ENCODE results near the gene NSL1. TPM values are rescaled to one million over a fixed set of nuclear protein-coding genes. Genes with fewer than 3 reads are reported as not detected.

The NSL1 gene
- total and polyA plus RNA-seq, 3 experiments from 2014 or later = 39.5 to 53.2 (median 42.0) TPM

GRCh38 chr1:212824201-212824600, 32.6 kb upstream of the NSL1 start:
- ChIA-PET POLR2A (no interaction called here), CTCF (no interaction called here)
- H3K9me3 ChIP-seq (ENCODE audit: low read length) = peaks cover 14% of the 10 kb centered on the region
- H3K36me3 ChIP-seq (ENCODE audit: insufficient read depth, low read length) = no peaks in the 10 kb centered on the region
- peaks cover 13 to 26% (median 24%) of the 10 kb centered on the region in 5 donors for H3K9me3 Mint-ChIP-seq
- peaks cover 0 to 20% (median 3%) of the 10 kb centered on the region in 3 donors for H3K36me3 Mint-ChIP-seq
- H3K4me1 Mint-ChIP-seq = no peaks in the 10 kb centered on the region
- no peaks in the 10 kb centered on the region for H3K4me1 ChIP-seq (ENCODE audit: insufficient read depth, low read length)
- no peak overlapping the region for H3K4me3 ChIP-seq (ENCODE audit: low read length)
- no peaks in the 10 kb centered on the region for H3K27me3 ChIP-seq (ENCODE audit: insufficient read depth, low read length, poor library complexity, severe bottlenecking)
- no peak overlapping the region for H3K4me3 Mint-ChIP-seq
- no peak overlapping the region for H3K27ac ChIP-seq (ENCODE audit: low read depth, low read length)
- no peak overlapping the region for H3K27ac Mint-ChIP-seq
- peaks cover 0 to 3% of the 10 kb centered on the region in 2 donors for H3K27me3 Mint-ChIP-seq
- DNase-seq = no peak

GRCh38 chr1:212822956-212823355, 31.4 kb upstream of the NSL1 start:
- Mint-ChIP-seq H3K27ac (peak overlapping the region in 1 of 8 donors; percentile 12), H3K36me3 (peaks cover 0 to 20% (median 3%) of the 10 kb centered on the region in 3 donors), H3K9me3 (peaks cover 13 to 26% (median 24%) of the 10 kb centered on the region in 5 donors), H3K27me3 (peaks cover 0 to 3% of the 10 kb centered on the region in 2 donors), H3K4me1 (no peaks in the 10 kb centered on the region), H3K4me3 (no peak overlapping the region)
- DNase-seq = no peak
- Histone ChIP-seq H3K36me3 (ENCODE audit: insufficient read depth, low read length) (no peaks in the 10 kb centered on the region), H3K4me3 (ENCODE audit: low read length) (no peak overlapping the region), H3K9me3 (ENCODE audit: low read length) (peaks cover 14% of the 10 kb centered on the region), H3K27ac (ENCODE audit: low read depth, low read length) (no peak overlapping the region), H3K4me1 (ENCODE audit: insufficient read depth, low read length) (no peaks in the 10 kb centered on the region), H3K27me3 (ENCODE audit: insufficient read depth, low read length, poor library complexity, severe bottlenecking) (no peaks in the 10 kb centered on the region)
- ChIA-PET CTCF (no interaction called here), POLR2A (no interaction called here)

DNA sequence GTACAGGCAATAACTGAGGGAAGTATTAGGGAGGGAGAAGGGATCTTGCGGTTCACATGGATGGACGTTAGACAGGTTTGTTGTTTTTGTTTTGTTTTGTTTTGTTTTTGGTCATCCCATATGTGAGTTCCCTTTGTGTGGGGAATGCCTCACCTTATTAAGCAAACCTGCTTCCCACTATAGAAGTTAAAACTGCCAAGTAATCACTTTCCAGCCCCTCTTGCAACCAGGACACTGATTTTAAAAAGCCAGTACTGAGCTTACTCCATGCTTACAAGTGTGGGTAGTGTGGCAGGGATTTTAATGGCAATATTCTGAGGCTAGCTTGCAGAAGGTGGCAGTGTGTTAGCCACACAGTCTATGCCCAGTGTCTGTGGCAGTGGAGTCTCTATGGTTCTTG, 29.4 kb upstream of the NSL1 start:
- no peak overlapping the region for H3K27ac Mint-ChIP-seq
- no peaks in the 10 kb centered on the region for H3K4me1 Mint-ChIP-seq
- Histone ChIP-seq H3K36me3 (ENCODE audit: insufficient read depth, low read length) (no peaks in the 10 kb centered on the region), H3K4me3 (ENCODE audit: low read length) (no peak overlapping the region), H3K4me1 (ENCODE audit: insufficient read depth, low read length) (no peaks in the 10 kb centered on the region), H3K9me3 (ENCODE audit: low read length) (peaks cover 11% of the 10 kb centered on the region), H3K27ac (ENCODE audit: low read depth, low read length) (no peak overlapping the region), H3K27me3 (ENCODE audit: insufficient read depth, low read length, poor library complexity, severe bottlenecking) (no peaks in the 10 kb centered on the region)
- DNase-seq = no peak
- ChIA-PET CTCF (interaction anchor here (0.8 kb wide), 1 partner anchor 10 kb away, joined by 3 read pairs; no protein-coding TSS in a partner anchor), POLR2A (no interaction called here)
- H3K36me3 Mint-ChIP-seq = peaks cover 0 to 18% (median 3%) of the 10 kb centered on the region in 3 donors
- H3K9me3 Mint-ChIP-seq = peaks cover 10 to 17% (median 13%) of the 10 kb centered on the region in 5 donors
- no peak overlapping the region for H3K4me3 Mint-ChIP-seq
- H3K27me3 Mint-ChIP-seq = no peaks in the 10 kb centered on the region

DNA sequence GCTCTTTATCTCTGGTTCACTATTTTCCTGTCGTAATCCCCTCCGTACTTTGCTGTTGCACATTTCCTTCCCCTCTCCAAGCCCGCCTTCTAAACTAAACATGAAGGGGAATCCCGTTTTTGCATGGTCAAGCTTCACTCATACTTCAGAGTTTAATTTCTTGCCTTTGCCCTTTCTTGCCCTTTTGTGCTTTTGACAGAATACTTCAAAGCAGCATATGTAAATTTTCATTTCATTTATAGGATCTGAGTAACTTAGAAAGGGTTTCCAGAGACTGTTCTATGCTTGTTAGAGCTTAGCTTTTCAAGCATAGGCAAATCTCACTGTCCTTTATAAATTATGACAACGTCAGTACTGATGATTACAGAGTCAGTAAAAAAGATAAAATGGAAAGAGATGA, 28.1 kb upstream of the NSL1 start:
- Mint-ChIP-seq H3K9me3 (peaks cover 0 to 8% (median 6%) of the 10 kb centered on the region in 5 donors), H3K27me3 (no peaks in the 10 kb centered on the region), H3K27ac (no peak overlapping the region), H3K36me3 (peaks cover 3 to 12% (median 6%) of the 10 kb centered on the region in 3 donors), H3K4me1 (no peaks in the 10 kb centered on the region), H3K4me3 (no peak overlapping the region)
- no peaks in the 10 kb centered on the region for H3K9me3 ChIP-seq (ENCODE audit: low read length)
- DNase-seq = no peak
- H3K27me3 ChIP-seq (ENCODE audit: insufficient read depth, low read length, poor library complexity, severe bottlenecking) = no peaks in the 10 kb centered on the region
- no peaks in the 10 kb centered on the region for H3K36me3 ChIP-seq (ENCODE audit: insufficient read depth, low read length)
- ChIA-PET CTCF (no interaction called here), POLR2A (no interaction called here)
- no peak overlapping the region for H3K4me3 ChIP-seq (ENCODE audit: low read length)
- H3K27ac ChIP-seq (ENCODE audit: low read depth, low read length) = no peak overlapping the region
- H3K4me1 ChIP-seq (ENCODE audit: insufficient read depth, low read length) = no peaks in the 10 kb centered on the region

- POLR2A ChIA-PET = no interaction called here
- peaks cover 0 to 14% (median 0%) of the 10 kb centered on the region in 3 donors for H3K36me3 Mint-ChIP-seq
- CTCF ChIA-PET = no interaction called here
- peak overlapping the region in 2 of 8 donors; percentile 7 to 26 for H3K27ac Mint-ChIP-seq
- H3K4me1 Mint-ChIP-seq = no peaks in the 10 kb centered on the region
- Histone ChIP-seq H3K27ac (ENCODE audit: low read depth, low read length) (no peak overlapping the region), H3K4me1 (ENCODE audit: insufficient read depth, low read length) (no peaks in the 10 kb centered on the region), H3K27me3 (ENCODE audit: insufficient read depth, low read length, poor library complexity, severe bottlenecking) (no peaks in the 10 kb centered on the region), H3K36me3 (ENCODE audit: insufficient read depth, low read length) (no peaks in the 10 kb centered on the region), H3K4me3 (ENCODE audit: low read length) (no peak overlapping the region), H3K9me3 (ENCODE audit: low read length) (no peaks in the 10 kb centered on the region)
- no peak for DNase-seq
- H3K4me3 Mint-ChIP-seq = no peak overlapping the region
- H3K27me3 Mint-ChIP-seq = no peaks in the 10 kb centered on the region
- no peaks in the 10 kb centered on the region for H3K9me3 Mint-ChIP-seq
These were observed 25.1 kb upstream of the NSL1 start for GRCh38 chr1:212816567-212817278.

- ChIA-PET CTCF (interaction anchor here (1.1 to 1.5 kb wide), 2 partner anchors 172 to 180 kb away, joined by 3 to 4 read pairs; no protein-coding TSS in a partner anchor), POLR2A (interaction anchor here (0.6 kb wide), 1 partner anchor 172 kb away, joined by 4 read pairs; no protein-coding TSS in a partner anchor)
- Mint-ChIP-seq H3K27ac (no peak overlapping the region), H3K36me3 (peaks cover 0 to 17% (median 0%) of the 10 kb centered on the region in 3 donors), H3K9me3 (no peaks in the 10 kb centered on the region), H3K27me3 (no peaks in the 10 kb centered on the region), H3K4me1 (no peaks in the 10 kb centered on the region), H3K4me3 (no peak overlapping the region)
- DNase-seq = no peak
- Histone ChIP-seq H3K27ac (ENCODE audit: low read depth, low read length) (no peak overlapping the region), H3K4me3 (ENCODE audit: low read length) (no peak overlapping the region), H3K9me3 (ENCODE audit: low read length) (no peaks in the 10 kb centered on the region), H3K27me3 (ENCODE audit: insufficient read depth, low read length, poor library complexity, severe bottlenecking) (no peaks in the 10 kb centered on the region), H3K36me3 (ENCODE audit: insufficient read depth, low read length) (no peaks in the 10 kb centered on the region), H3K4me1 (ENCODE audit: insufficient read depth, low read length) (no peaks in the 10 kb centered on the region)
These were observed 23.2 kb upstream of the NSL1 start for GRCh38 chr1:212814537-212815334.

GRCh38 chr1:212805767-212806166, 14.2 kb upstream of the NSL1 start:
- H3K27me3 Mint-ChIP-seq = no peaks in the 10 kb centered on the region
- peaks cover 0 to 54% (median 21%) of the 10 kb centered on the region in 3 donors for H3K36me3 Mint-ChIP-seq
- H3K27ac Mint-ChIP-seq = no peak overlapping the region
- Histone ChIP-seq H3K9me3 (ENCODE audit: low read length) (no peaks in the 10 kb centered on the region), H3K36me3 (ENCODE audit: insufficient read depth, low read length) (peaks cover 14% of the 10 kb centered on the region), H3K4me3 (ENCODE audit: low read length) (no peak overlapping the region), H3K27ac (ENCODE audit: low read depth, low read length) (no peak overlapping the region), H3K4me1 (ENCODE audit: insufficient read depth, low read length) (no peaks in the 10 kb centered on the region), H3K27me3 (ENCODE audit: insufficient read depth, low read length, poor library complexity, severe bottlenecking) (no peaks in the 10 kb centered on the region)
- H3K4me3 Mint-ChIP-seq = no peak overlapping the region
- CTCF ChIA-PET = interaction anchor here (0.7 kb wide), 1 partner anchor 38 kb away, joined by 3 read pairs; no protein-coding TSS in a partner anchor
- DNase-seq = no peak
- H3K9me3 Mint-ChIP-seq = no peaks in the 10 kb centered on the region
- H3K4me1 Mint-ChIP-seq = no peaks in the 10 kb centered on the region
- POLR2A ChIA-PET = no interaction called here

DNA sequence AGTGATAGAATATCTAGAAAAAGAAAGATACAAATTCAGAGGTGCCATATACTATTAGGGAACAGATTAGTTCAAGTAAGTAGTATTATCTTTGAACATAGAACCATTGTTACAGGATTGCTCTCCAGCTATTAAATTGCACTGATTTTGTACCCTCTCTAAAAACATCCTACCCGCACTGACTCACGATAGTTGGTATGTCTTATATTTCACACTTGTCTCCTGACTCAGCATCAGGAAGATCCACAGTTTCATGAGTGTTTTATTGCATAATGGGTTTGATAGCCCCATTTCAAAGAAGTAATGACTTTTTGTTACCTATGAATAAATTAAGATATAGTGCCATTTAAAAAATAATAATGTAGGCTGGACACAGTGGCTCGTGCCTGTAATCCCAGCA, 6.1 kb upstream of the NSL1 start:
- CTCF ChIA-PET = no interaction called here

More for the DNA sequence above, 6.1 kb upstream of the NSL1 start:
- Mint-ChIP-seq H3K27ac (no peak overlapping the region), H3K4me3 (no peak overlapping the region), H3K36me3 (peaks cover 5 to 55% (median 18%) of the 10 kb centered on the region in 3 donors), H3K9me3 (no peaks in the 10 kb centered on the region), H3K4me1 (peaks cover 13 to 29% (median 25%) of the 10 kb centered on the region in 3 donors), H3K27me3 (no peaks in the 10 kb centered on the region)
- Histone ChIP-seq H3K4me1 (ENCODE audit: insufficient read depth, low read length) (peaks cover 10% of the 10 kb centered on the region), H3K27ac (ENCODE audit: low read depth, low read length) (no peak overlapping the region), H3K9me3 (ENCODE audit: low read length) (no peaks in the 10 kb centered on the region), H3K27me3 (ENCODE audit: insufficient read depth, low read length, poor library complexity, severe bottlenecking) (no peaks in the 10 kb centered on the region), H3K36me3 (ENCODE audit: insufficient read depth, low read length) (peaks cover 10% of the 10 kb centered on the region), H3K4me3 (ENCODE audit: low read length) (no peak overlapping the region)
- DNase-seq = no peak
- POLR2A ChIA-PET = no interaction called here

Measured in CD8-positive, alpha-beta memory T cell (primary cell).